ENCODE measurements around the gene MIER1.

DNA sequence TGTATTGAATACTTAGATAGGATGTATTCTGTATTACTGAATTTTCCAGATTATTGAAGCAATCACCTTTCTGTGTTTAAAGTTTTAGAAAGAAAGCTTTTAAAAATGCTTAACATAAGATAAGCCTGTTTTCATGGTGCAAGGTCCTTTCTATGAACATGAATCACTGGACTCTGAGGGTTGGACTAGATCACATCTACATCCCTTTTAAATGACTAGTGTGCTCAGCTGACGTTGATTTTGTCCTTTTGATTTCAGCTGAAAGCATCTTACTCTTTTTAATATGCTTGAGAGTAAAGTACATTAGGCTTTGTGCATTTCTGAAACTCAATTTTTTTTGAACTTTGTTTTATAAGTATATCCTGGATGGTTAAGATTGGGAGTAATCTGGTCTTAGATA is 16.2 kb downstream of the MIER1 start:
- TF ChIP-seq, protein P1, sequence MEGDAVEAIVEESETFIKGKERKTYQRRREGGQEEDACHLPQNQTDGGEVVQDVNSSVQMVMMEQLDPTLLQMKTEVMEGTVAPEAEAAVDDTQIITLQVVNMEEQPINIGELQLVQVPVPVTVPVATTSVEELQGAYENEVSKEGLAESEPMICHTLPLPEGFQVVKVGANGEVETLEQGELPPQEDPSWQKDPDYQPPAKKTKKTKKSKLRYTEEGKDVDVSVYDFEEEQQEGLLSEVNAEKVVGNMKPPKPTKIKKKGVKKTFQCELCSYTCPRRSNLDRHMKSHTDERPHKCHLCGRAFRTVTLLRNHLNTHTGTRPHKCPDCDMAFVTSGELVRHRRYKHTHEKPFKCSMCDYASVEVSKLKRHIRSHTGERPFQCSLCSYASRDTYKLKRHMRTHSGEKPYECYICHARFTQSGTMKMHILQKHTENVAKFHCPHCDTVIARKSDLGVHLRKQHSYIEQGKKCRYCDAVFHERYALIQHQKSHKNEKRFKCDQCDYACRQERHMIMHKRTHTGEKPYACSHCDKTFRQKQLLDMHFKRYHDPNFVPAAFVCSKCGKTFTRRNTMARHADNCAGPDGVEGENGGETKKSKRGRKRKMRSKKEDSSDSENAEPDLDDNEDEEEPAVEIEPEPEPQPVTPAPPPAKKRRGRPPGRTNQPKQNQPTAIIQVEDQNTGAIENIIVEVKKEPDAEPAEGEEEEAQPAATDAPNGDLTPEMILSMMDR (IDR thresholded peaks at IDR 0.05 in 8 of 11, conservative IDR thresholded peaks at IDR 0.05 in 3 of 11) = no peak
- TF ChIP-seq POLR2AphosphoS5 (IDR thresholded peaks at IDR 0.05) (no peak), POLR2A (IDR thresholded peaks at IDR 0.05) (no peak)
